Calu3 (cell line): ENCODE data around the gene KIZ. TPM values are rescaled to one million over a fixed set of nuclear protein-coding genes. Genes with fewer than 3 reads are reported as not detected.

Experiments
- BruUV-seq: library from RNA; stranded (reverse); fragments of 400-500 nt; replicated peaks from 2 replicates; lab custom pipeline; 2021; lab: Mats Ljungman, UMichigan
- CTCF ChIA-PET: fragments of 300-600 bp; sonication (Branson Sonifier 250); formaldehyde crosslinking; loops from one replicate; lab custom pipeline; 2022; ENCODE audit warnings: antibody characterized with exemption; lab: Charles Lee
- DNase-seq: peaks from one replicate; pipeline ENCODE4 v3.0.0; 2022
- H3K27ac Mint-ChIP-seq: one replicate; pipeline ENCODE4 v1.8.0; 2022; ENCODE audit warnings: mixed read lengths; ENCODE audit not compliant: unreplicated experiment
- H3K27me3 Mint-ChIP-seq: one replicate; pipeline ENCODE4 v1.8.0; 2022; ENCODE audit warnings: mixed read lengths; ENCODE audit not compliant: unreplicated experiment
- H3K36me3 Mint-ChIP-seq: one replicate; pipeline ENCODE4 v1.8.0; 2022; ENCODE audit warnings: mild to moderate bottlenecking, moderate library complexity, mixed read lengths; ENCODE audit not compliant: insufficient read depth, unreplicated experiment
- H3K4me1 Mint-ChIP-seq: one replicate; pipeline ENCODE4 v1.8.0; 2022; ENCODE audit warnings: mild to moderate bottlenecking, low read depth, mixed read lengths; ENCODE audit not compliant: unreplicated experiment
- H3K4me3 Mint-ChIP-seq: one replicate; pipeline ENCODE4 v1.8.0; 2022; ENCODE audit warnings: mild to moderate bottlenecking, low read depth, moderate library complexity, mixed read lengths; ENCODE audit not compliant: unreplicated experiment
- H3K9me3 Mint-ChIP-seq: one replicate; pipeline ENCODE4 v1.8.0; 2022; ENCODE audit warnings: low read depth, mixed read lengths; ENCODE audit not compliant: unreplicated experiment
- CTCF ChIP-seq: fragments of 200-600 bp; IDR thresholded peaks from one replicate; pipeline ENCODE4 v1.8.0; 2022; ENCODE audit warnings: antibody characterized with exemption; ENCODE audit not compliant: unreplicated experiment
- intact Hi-C: fragments of 100-400 bp; cut with micrococcal nuclease; formaldehyde crosslinking; loops from one replicate; pipeline ENCODE4 v1.10.0; 2022; ENCODE audit not compliant: unreplicated experiment
- total RNA-seq: library from RNA; stranded (reverse); gene quantifications from 2 replicates; pipeline ENCODE4 v1.2.3, GENCODE V29; 2022

The KIZ gene
- total RNA-seq, 1 experiment from 2014 or later = 3.3 TPM

GRCh38 chr20:21266191-21266536, 140.3 kb downstream of the KIZ start:
- no peaks in the 10 kb centered on the region for H3K27me3 Mint-ChIP-seq
- DNase-seq = no peak
- BruUV-seq = no TSS peak
- H3K4me3 Mint-ChIP-seq = no peak overlapping the region
- no peaks in the 10 kb centered on the region for H3K4me1 Mint-ChIP-seq
- TF ChIP-seq CTCF = no peak
- CTCF ChIA-PET = no interaction called here
- intact Hi-C loops = no loop called here
- no peak overlapping the region for H3K27ac Mint-ChIP-seq
- no peaks in the 10 kb centered on the region for H3K36me3 Mint-ChIP-seq
- H3K9me3 Mint-ChIP-seq = no peaks in the 10 kb centered on the region

- Mint-ChIP-seq H3K4me1 (no peaks in the 10 kb centered on the region), H3K27ac (no peak overlapping the region), H3K4me3 (no peak overlapping the region), H3K9me3 (no peaks in the 10 kb centered on the region), H3K27me3 (peaks cover 12% of the 10 kb centered on the region), H3K36me3 (no peaks in the 10 kb centered on the region)
- no peak for TF ChIP-seq CTCF
- BruUV-seq = no TSS peak
- CTCF ChIA-PET = no interaction called here
- intact Hi-C loops = no loop called here
- no peak for DNase-seq
Measured at GRCh38 chr20:21269772-21270171, 143.9 kb downstream of the KIZ start.

GRCh38 chr20:21270806-21271205, 144.9 kb downstream of the KIZ start:
- no peaks in the 10 kb centered on the region for H3K36me3 Mint-ChIP-seq
- no peaks in the 10 kb centered on the region for H3K4me1 Mint-ChIP-seq
- BruUV-seq = no TSS peak
- CTCF ChIA-PET = no interaction called here
- DNase-seq = no peak
- intact Hi-C loops = no loop called here
- H3K27ac Mint-ChIP-seq = no peak overlapping the region
- TF ChIP-seq CTCF = no peak
- H3K4me3 Mint-ChIP-seq = no peak overlapping the region
- H3K27me3 Mint-ChIP-seq = peaks cover 12% of the 10 kb centered on the region
- H3K9me3 Mint-ChIP-seq = no peaks in the 10 kb centered on the region

GRCh38 chr20:21272279-21272678, 146.4 kb downstream of the KIZ start:
- Mint-ChIP-seq H3K27ac (no peak overlapping the region), H3K27me3 (peaks cover 12% of the 10 kb centered on the region), H3K36me3 (no peaks in the 10 kb centered on the region), H3K4me3 (no peak overlapping the region), H3K9me3 (no peaks in the 10 kb centered on the region), H3K4me1 (no peaks in the 10 kb centered on the region)
- CTCF ChIA-PET = no interaction called here
- DNase-seq = no peak
- BruUV-seq = no TSS peak
- intact Hi-C loops = no loop called here
- no peak for TF ChIP-seq CTCF
